ENCODE data around the gene EGLN2.

EGLN2 gene

DNA sequence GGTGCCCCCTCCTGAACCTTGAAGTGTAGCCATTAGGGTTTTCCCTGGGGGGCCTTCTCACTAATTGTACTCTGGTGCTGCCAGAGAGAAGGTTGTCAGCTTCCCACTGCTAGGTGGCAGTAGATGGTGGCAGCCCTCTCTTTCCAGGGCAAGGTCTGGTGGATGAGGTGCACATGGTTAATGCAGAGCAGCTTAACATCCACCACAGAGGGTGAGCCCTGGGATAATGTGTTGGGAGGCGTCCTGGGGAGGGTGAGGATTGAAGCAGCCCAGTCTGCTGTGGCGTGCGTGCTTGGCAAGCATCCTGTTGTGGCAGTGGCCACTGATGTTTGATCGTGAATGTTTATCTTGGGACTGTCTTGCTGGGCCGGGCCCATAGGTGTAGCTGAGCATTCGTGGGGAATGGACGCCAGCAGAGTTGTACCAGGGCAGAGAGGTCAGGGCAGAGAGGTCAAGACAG lies 5.8 kb downstream of the EGLN2 start (continued):
- TF ChIP-seq ZNF530 (tag by site-specific recombination; IDR thresholded peaks at IDR 0.05; ENCODE audit: low read depth): no peak
- TF ChIP-seq ZNF133 (tag by site-specific recombination; IDR thresholded peaks at IDR 0.05): no peak
- TF ChIP-seq ZIC2 (tag by site-specific recombination; IDR thresholded peaks at IDR 0.05): peak; percentile 58
- TF ChIP-seq, protein P1, sequence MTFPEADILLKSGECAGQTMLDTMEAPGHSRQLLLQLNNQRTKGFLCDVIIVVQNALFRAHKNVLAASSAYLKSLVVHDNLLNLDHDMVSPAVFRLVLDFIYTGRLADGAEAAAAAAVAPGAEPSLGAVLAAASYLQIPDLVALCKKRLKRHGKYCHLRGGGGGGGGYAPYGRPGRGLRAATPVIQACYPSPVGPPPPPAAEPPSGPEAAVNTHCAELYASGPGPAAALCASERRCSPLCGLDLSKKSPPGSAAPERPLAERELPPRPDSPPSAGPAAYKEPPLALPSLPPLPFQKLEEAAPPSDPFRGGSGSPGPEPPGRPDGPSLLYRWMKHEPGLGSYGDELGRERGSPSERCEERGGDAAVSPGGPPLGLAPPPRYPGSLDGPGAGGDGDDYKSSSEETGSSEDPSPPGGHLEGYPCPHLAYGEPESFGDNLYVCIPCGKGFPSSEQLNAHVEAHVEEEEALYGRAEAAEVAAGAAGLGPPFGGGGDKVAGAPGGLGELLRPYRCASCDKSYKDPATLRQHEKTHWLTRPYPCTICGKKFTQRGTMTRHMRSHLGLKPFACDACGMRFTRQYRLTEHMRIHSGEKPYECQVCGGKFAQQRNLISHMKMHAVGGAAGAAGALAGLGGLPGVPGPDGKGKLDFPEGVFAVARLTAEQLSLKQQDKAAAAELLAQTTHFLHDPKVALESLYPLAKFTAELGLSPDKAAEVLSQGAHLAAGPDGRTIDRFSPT (tag by site-specific recombination; IDR thresholded peaks at IDR 0.05): no peak

DNA sequence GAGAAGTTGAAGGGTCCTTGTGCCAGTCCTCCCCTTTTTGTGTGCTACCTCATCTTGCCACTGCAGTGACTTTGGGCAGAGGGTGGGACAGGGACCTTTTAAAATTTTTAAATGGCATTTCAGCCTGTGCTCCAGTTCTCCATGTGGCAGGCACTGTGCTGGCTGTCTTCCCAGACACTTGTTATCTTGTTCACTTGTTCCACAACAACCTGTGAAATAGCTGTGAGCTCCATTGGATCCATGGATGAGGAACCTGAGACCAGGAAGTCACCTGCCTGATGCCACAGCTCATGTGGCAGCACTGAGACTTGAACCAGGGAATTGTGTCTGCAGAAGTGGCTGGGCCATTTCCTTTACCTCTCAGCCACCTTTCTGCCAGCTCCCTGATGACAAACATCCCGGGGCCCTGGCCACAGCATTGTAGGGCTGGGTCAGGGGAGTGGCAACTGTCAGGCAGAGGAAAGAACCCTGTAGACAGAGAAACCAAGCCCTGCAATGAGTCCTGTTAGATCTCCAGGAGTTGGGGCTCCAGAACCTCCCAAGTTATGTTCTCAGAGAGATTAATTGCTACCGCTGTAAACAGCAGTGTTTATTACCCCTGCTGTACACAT lies 6.4 kb downstream of the EGLN2 start:
- no peak overlapping the region for H3K4me3 ChIP-seq (ENCODE audit: low read depth, low read length)
- H3K36me3 ChIP-seq (ENCODE audit: control insufficient read depth in 2 of 2, insufficient read depth in 1 of 2, low read length in 2 of 2): peaks cover 48 to 81% of the 10 kb centered on the region in 2 experiments
- peak overlapping the region; percentile 67 for H3K27ac ChIP-seq (ENCODE audit: extremely low read depth, low read depth, low read length)
- no peaks in the 10 kb centered on the region for H3K9me3 ChIP-seq (ENCODE audit: control insufficient read depth, insufficient read depth, low read depth, low read length)
- ChIA-PET POLR2A (interaction anchor here (0.5 to 8.6 kb wide), 9 partner anchors 17 to 459 kb away, joined by 3 to 86 read pairs (median 5); partner anchors contain the start of genes ACTMAP, COQ8B, HNRNPUL1 and ITPKC), CTCF (interaction anchor here (0.5 to 5.6 kb wide), 21 partner anchors 9 to 670 kb away, joined by 3 to 77 read pairs (median 4); partner anchors contain the start of genes ACTMAP and SNRPA)
- H3K4me1 ChIP-seq (ENCODE audit: control insufficient read depth, insufficient read depth, low read length): peaks cover 73% of the 10 kb centered on the region
- TF ChIP-seq HOXA7 (CRISPR knock-in tag; IDR thresholded peaks at IDR 0.05; ENCODE audit: borderline replicate concordance) (peak; percentile 79; the same call in 1 of the 2 replicates), ZNF2 (tag by site-specific recombination; IDR thresholded peaks at IDR 0.05) (no peak), YY1 (tag by site-specific recombination; IDR thresholded peaks at IDR 0.05) (no peak), ZNF366 (tag by site-specific recombination; conservative IDR thresholded peaks at IDR 0.05) (no peak), SCRT1 (tag by site-specific recombination; IDR thresholded peaks at IDR 0.05; ENCODE audit: borderline replicate concordance) (peak; percentile 98), ZNF394 (tag by site-specific recombination; IDR thresholded peaks at IDR 0.05; ENCODE audit: borderline replicate concordance) (no peak), MEIS1 (CRISPR knock-in tag; IDR thresholded peaks at IDR 0.05; ENCODE audit: borderline replicate concordance) (no peak), ZNF302 (tag by site-specific recombination; IDR thresholded peaks at IDR 0.05; ENCODE audit: low read depth) (no peak), KLF9 (tag by site-specific recombination; IDR thresholded peaks at IDR 0.05; ENCODE audit: low read depth) (no peak), BCL11B (tag by site-specific recombination; IDR thresholded peaks at IDR 0.05; ENCODE audit: low read depth) (no peak), ZNF785 (tag by site-specific recombination; IDR thresholded peaks at IDR 0.05) (no peak), ZNF629 (tag by site-specific recombination; IDR thresholded peaks at IDR 0.05) (no peak), ZNF792 (tag by site-specific recombination; IDR thresholded peaks at IDR 0.05) (no peak), ZNF626 (tag by site-specific recombination; IDR thresholded peaks at IDR 0.05) (no peak), ZNF114 (tag by site-specific recombination; IDR thresholded peaks at IDR 0.05) (no peak), SCRT2 (tag by site-specific recombination; IDR thresholded peaks at IDR 0.05) (peak; percentile 96), KLF10 (tag by site-specific recombination; IDR thresholded peaks at IDR 0.05) (no peak), ZNF223 (tag by site-specific recombination; IDR thresholded peaks at IDR 0.05) (no peak), KLF1 (tag by site-specific recombination; IDR thresholded peaks at IDR 0.05) (no peak), ZNF658 (tag by site-specific recombination; IDR thresholded peaks at IDR 0.05) (no peak), ZBTB20 (tag by site-specific recombination; IDR thresholded peaks at IDR 0.05) (peak; percentile 93), ZNF26 (tag by site-specific recombination; IDR thresholded peaks at IDR 0.05) (no peak), ZNF133 (tag by site-specific recombination; IDR thresholded peaks at IDR 0.05) (no peak)
- TF ChIP-seq, protein P2, sequence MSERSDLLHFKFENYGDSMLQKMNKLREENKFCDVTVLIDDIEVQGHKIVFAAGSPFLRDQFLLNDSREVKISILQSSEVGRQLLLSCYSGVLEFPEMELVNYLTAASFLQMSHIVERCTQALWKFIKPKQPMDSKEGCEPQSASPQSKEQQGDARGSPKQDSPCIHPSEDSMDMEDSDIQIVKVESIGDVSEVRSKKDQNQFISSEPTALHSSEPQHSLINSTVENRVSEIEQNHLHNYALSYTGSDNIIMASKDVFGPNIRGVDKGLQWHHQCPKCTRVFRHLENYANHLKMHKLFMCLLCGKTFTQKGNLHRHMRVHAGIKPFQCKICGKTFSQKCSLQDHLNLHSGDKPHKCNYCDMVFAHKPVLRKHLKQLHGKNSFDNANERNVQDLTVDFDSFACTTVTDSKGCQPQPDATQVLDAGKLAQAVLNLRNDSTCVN (tag by site-specific recombination; optimal IDR thresholded peaks at IDR 0.05): no peak
- TF ChIP-seq, protein P3, sequence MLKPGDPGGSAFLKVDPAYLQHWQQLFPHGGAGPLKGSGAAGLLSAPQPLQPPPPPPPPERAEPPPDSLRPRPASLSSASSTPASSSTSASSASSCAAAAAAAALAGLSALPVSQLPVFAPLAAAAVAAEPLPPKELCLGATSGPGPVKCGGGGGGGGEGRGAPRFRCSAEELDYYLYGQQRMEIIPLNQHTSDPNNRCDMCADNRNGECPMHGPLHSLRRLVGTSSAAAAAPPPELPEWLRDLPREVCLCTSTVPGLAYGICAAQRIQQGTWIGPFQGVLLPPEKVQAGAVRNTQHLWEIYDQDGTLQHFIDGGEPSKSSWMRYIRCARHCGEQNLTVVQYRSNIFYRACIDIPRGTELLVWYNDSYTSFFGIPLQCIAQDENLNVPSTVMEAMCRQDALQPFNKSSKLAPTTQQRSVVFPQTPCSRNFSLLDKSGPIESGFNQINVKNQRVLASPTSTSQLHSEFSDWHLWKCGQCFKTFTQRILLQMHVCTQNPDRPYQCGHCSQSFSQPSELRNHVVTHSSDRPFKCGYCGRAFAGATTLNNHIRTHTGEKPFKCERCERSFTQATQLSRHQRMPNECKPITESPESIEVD (tag by site-specific recombination; IDR thresholded peaks at IDR 0.05): no peak
